Measurements from ENCODE around the gene CDK5. TPM values are rescaled to one million over a fixed set of nuclear protein-coding genes. Genes with fewer than 3 reads are reported as not detected.
"Not testable (repeated sequence)": the region's sequence is repeated elsewhere in the genome, so short reads cannot be mapped to it uniquely, and the experiment has no call there.

CDK5 gene
- total RNA-seq, 1 donor = 3.7 TPM

GRCh38 chr7:151043449-151043848 lies 14.2 kb downstream of the CDK5 start:
- not testable (repeated sequence) for H3K27me3 ChIP-seq (ENCODE audit: insufficient read depth, low read length); H3K4me1 ChIP-seq (ENCODE audit: insufficient read depth, low read length); H3K9me3 ChIP-seq (ENCODE audit: low read depth, low read length)

GRCh38 chr7:151040616-151041375 lies 16.9 kb downstream of the CDK5 start:
- H3K27me3 ChIP-seq (ENCODE audit: insufficient read depth, low read length) = no peaks in the 10 kb centered on the region
- peaks cover 9% of the 10 kb centered on the region for H3K4me1 ChIP-seq (ENCODE audit: insufficient read depth, low read length)
- no peak overlapping the region for H3K4me3 ChIP-seq (ENCODE audit: low read length)
- H3K9me3 ChIP-seq (ENCODE audit: low read depth, low read length) = no peaks in the 10 kb centered on the region

More at GRCh38 chr7:151043449-151043848, 14.2 kb downstream of the CDK5 start:
- not testable (repeated sequence) for H3K4me3 ChIP-seq (ENCODE audit: low read length)

- no peaks in the 10 kb centered on the region for H3K27me3 ChIP-seq (ENCODE audit: insufficient read depth, low read length)
- peaks cover 9% of the 10 kb centered on the region for H3K4me1 ChIP-seq (ENCODE audit: insufficient read depth, low read length)
- H3K9me3 ChIP-seq (ENCODE audit: low read depth, low read length) = no peaks in the 10 kb centered on the region
- no peak overlapping the region for H3K4me3 ChIP-seq (ENCODE audit: low read length)
Measured at GRCh38 chr7:151039850-151040548, 17.7 kb downstream of the CDK5 start.

- Histone ChIP-seq H3K4me3 (ENCODE audit: low read length) (no peak overlapping the region), H3K9me3 (ENCODE audit: low read depth, low read length) (no peaks in the 10 kb centered on the region), H3K27me3 (ENCODE audit: insufficient read depth, low read length) (no peaks in the 10 kb centered on the region), H3K4me1 (ENCODE audit: insufficient read depth, low read length) (peaks cover 9% of the 10 kb centered on the region)
Measured at GRCh38 chr7:151038951-151039849, 18.5 kb downstream of the CDK5 start.

GRCh38 chr7:151035902-151036301 lies 21.8 kb downstream of the CDK5 start:
- Histone ChIP-seq H3K4me1 (ENCODE audit: insufficient read depth, low read length) (peaks cover 9% of the 10 kb centered on the region), H3K4me3 (ENCODE audit: low read length) (no peak overlapping the region), H3K27me3 (ENCODE audit: insufficient read depth, low read length) (no peaks in the 10 kb centered on the region), H3K9me3 (ENCODE audit: low read depth, low read length) (no peaks in the 10 kb centered on the region)

GRCh38 chr7:151035026-151035717 lies 22.5 kb downstream of the CDK5 start:
- no peaks in the 10 kb centered on the region for H3K9me3 ChIP-seq (ENCODE audit: low read depth, low read length)
- no peak overlapping the region for H3K4me3 ChIP-seq (ENCODE audit: low read length)
- no peaks in the 10 kb centered on the region for H3K27me3 ChIP-seq (ENCODE audit: insufficient read depth, low read length)

GRCh38 chr7:151034312-151035025 lies 23.2 kb downstream of the CDK5 start:
- Histone ChIP-seq H3K4me1 (ENCODE audit: insufficient read depth, low read length) (peaks cover 12% of the 10 kb centered on the region), H3K9me3 (ENCODE audit: low read depth, low read length) (no peaks in the 10 kb centered on the region), H3K4me3 (ENCODE audit: low read length) (no peak overlapping the region), H3K27me3 (ENCODE audit: insufficient read depth, low read length) (no peaks in the 10 kb centered on the region)

More at GRCh38 chr7:151035026-151035717, 22.5 kb downstream of the CDK5 start:
- H3K4me1 ChIP-seq (ENCODE audit: insufficient read depth, low read length) = peaks cover 9% of the 10 kb centered on the region

GRCh38 chr7:151033864-151034249 lies 23.8 kb downstream of the CDK5 start:
- Histone ChIP-seq H3K4me1 (ENCODE audit: insufficient read depth, low read length) (peaks cover 12% of the 10 kb centered on the region), H3K27me3 (ENCODE audit: insufficient read depth, low read length) (no peaks in the 10 kb centered on the region), H3K9me3 (ENCODE audit: low read depth, low read length) (no peaks in the 10 kb centered on the region), H3K4me3 (ENCODE audit: low read length) (no peak overlapping the region)

- no peaks in the 10 kb centered on the region for H3K27me3 ChIP-seq (ENCODE audit: insufficient read depth, low read length)
- H3K4me3 ChIP-seq (ENCODE audit: low read length) = no peak overlapping the region
- H3K4me1 ChIP-seq (ENCODE audit: insufficient read depth, low read length) = peaks cover 12% of the 10 kb centered on the region
- H3K9me3 ChIP-seq (ENCODE audit: low read depth, low read length) = no peaks in the 10 kb centered on the region
Measured at GRCh38 chr7:151032936-151033863, 24.5 kb downstream of the CDK5 start.

GRCh38 chr7:151031011-151031410 lies 26.7 kb downstream of the CDK5 start:
- no peak overlapping the region for H3K4me3 ChIP-seq (ENCODE audit: low read length)
- no peaks in the 10 kb centered on the region for H3K9me3 ChIP-seq (ENCODE audit: low read depth, low read length)
- H3K27me3 ChIP-seq (ENCODE audit: insufficient read depth, low read length) = no peaks in the 10 kb centered on the region
- H3K4me1 ChIP-seq (ENCODE audit: insufficient read depth, low read length) = peaks cover 18% of the 10 kb centered on the region

GRCh38 chr7:151028948-151029501 lies 28.7 kb downstream of the CDK5 start:
- Histone ChIP-seq H3K27me3 (ENCODE audit: insufficient read depth, low read length) (no peaks in the 10 kb centered on the region), H3K4me3 (ENCODE audit: low read length) (peak overlapping the region; percentile 65), H3K9me3 (ENCODE audit: low read depth, low read length) (no peaks in the 10 kb centered on the region), H3K4me1 (ENCODE audit: insufficient read depth, low read length) (peaks cover 18% of the 10 kb centered on the region)

GRCh38 chr7:151028131-151028947 lies 29.4 kb downstream of the CDK5 start, which contains the start of gene ABCB8:
Gene ABCB8, plus strand, starts transcription at chr7:151028450. Its CDS starts 66 bp downstream, at chr7:151028516.
- H3K27me3 ChIP-seq (ENCODE audit: insufficient read depth, low read length) = no peaks in the 10 kb centered on the region
- H3K4me3 ChIP-seq (ENCODE audit: low read length) = peak within 1 kb of the TSS; percentile 65
- H3K4me1 ChIP-seq (ENCODE audit: insufficient read depth, low read length) = peaks cover 18% of the 10 kb centered on the region
- H3K9me3 ChIP-seq (ENCODE audit: low read depth, low read length) = no peaks in the 10 kb centered on the region
